ENCODE measurements around the gene EDEM3.

EDEM3 gene

DNA sequence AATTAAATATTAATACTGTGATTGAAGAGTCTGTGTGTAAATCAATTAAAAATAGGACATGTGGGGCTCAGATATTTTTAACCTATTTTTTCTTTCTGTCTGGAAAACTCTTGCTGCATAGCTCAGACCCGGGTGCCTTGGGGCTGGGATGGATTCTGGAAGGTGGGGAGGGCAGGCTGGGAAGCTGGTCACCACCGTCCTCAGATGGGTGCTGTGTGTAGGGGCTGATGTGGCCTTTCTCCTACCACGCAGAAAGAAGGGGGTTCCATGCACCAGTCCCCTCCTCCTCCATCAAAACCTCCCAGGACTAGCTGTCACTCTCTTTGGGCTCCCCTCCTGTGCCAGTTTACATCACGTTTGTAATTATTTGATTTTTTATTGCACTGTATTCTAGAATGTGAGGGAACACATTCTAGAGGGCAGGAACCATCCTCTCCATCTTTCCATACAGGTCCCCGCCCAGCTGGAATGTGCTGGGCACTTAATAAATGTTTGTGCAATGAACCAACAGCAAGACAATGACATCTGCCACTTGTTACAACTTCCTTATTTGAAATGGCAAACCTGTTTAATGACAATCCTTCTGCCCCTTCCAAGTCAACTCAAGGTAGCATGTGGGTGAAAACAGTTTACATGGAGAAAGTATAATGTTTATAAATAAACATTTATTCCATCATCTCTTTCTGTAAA, 104.3 kb downstream of the EDEM3 start:
- no peak for DNase-seq (ENCODE audit: low read depth)
- TF ChIP-seq, protein P1, sequence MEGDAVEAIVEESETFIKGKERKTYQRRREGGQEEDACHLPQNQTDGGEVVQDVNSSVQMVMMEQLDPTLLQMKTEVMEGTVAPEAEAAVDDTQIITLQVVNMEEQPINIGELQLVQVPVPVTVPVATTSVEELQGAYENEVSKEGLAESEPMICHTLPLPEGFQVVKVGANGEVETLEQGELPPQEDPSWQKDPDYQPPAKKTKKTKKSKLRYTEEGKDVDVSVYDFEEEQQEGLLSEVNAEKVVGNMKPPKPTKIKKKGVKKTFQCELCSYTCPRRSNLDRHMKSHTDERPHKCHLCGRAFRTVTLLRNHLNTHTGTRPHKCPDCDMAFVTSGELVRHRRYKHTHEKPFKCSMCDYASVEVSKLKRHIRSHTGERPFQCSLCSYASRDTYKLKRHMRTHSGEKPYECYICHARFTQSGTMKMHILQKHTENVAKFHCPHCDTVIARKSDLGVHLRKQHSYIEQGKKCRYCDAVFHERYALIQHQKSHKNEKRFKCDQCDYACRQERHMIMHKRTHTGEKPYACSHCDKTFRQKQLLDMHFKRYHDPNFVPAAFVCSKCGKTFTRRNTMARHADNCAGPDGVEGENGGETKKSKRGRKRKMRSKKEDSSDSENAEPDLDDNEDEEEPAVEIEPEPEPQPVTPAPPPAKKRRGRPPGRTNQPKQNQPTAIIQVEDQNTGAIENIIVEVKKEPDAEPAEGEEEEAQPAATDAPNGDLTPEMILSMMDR (IDR thresholded peaks at IDR 0.05; ENCODE audit: insufficient read depth, low read depth, low read length, missing control alignments), result no peak
- no peak overlapping the region for H3K4me3 ChIP-seq (ENCODE audit: low read length)

DNA sequence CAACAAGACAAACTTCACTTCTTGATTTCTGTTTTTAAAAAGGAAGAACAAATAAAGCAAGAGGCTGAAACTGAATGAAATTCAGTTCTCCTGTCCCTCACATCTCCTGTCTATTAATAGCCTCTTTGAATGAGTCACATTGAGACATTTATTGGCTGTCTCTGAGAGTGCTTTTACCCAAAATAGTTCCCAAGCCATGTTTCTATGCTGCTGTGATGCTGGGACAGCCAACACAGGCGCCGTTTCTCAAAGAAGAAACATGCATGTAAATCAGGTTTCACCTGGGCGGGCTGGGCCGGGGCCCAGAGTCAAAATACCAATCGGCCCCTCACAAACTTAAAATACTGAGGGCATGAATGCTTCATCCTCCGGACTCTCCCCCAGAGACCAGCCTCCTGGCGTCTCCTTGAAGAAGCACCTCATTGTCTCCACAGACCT, 105.2 kb downstream of the EDEM3 start:
- H3K4me3 ChIP-seq (ENCODE audit: low read length), result no peak overlapping the region
- TF ChIP-seq, protein P1 (IDR thresholded peaks at IDR 0.05; ENCODE audit: insufficient read depth, low read depth, low read length, missing control alignments), result no peak
- no peak for DNase-seq (ENCODE audit: low read depth)

DNA sequence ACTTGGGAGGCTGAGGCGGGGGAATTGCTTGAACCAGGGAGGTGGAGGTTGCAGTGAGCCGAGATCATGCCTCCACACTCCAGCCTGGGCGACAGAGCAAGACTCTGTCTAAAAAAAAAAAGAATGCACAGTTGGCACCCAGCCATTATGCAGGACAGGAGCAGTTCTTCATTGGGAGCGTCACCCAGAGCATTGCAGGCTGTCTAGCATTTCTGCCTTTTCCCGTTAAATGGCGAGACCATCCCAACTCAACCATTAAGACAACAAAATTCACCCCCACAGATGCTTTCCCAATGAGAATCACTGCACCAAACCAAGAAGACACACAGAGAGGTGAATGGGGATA, 105.8 kb downstream of the EDEM3 start:
- no peak overlapping the region for H3K4me3 ChIP-seq (ENCODE audit: low read length)
- TF ChIP-seq, protein P1 (IDR thresholded peaks at IDR 0.05; ENCODE audit: insufficient read depth, low read depth, low read length, missing control alignments), result no peak
- DNase-seq (ENCODE audit: low read depth), result no peak

DNA sequence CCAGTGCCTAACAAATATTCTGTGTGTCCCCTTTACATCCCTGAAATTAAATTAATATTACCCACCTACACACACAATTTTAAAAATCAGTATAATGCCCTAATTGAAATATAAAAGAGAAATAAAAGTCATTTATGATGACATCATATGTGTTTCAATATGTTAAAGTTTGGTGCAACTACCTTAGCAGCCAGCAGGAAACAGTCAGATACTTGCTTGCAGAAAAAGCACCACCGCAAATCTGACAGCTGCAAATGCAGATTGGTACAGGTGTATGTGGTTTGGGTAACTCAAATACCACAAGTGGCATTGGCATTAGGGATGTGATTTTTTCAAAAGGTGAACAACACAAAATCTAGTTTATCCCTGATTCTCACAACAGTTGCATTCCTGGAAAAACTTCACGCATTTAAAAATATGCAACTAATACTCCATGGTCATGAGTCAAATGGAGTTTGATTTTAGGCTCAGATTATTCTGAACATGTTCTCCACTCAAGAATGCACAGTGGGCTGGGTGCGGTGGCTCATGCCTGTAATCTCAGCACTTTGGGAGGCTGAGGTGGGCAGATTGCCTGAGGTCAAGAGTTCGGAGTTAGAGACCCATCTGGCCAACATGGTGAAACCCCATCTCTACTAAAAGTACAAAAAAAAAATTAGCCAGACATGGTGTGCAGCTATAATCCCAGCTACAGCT, 106.3 kb downstream of the EDEM3 start:
- no peak overlapping the region for H3K4me3 ChIP-seq (ENCODE audit: low read length)
- TF ChIP-seq, protein P1 (IDR thresholded peaks at IDR 0.05; ENCODE audit: insufficient read depth, low read depth, low read length, missing control alignments), result no peak
- DNase-seq (ENCODE audit: low read depth), result no peak

DNA sequence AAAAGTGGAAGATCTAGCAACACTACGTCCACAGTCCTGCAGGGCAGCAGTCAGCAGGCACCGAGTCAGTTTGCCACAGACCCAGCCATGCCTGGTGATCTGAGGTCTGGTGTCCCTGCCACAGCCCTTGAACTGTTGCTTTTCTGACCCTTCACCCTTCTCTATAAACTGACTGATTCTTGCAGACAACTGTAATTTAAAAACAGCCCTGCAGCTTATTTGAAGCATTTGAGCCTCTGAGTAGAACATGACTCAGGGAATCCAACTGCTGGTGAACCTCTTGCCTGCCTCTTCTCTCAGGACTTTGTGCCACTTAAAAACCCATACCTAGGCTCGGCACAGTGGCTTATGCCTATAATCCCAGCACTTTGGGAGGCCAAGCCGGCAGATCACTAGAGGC, 107.2 kb downstream of the EDEM3 start:
- no peak for DNase-seq (ENCODE audit: low read depth)
- no peak overlapping the region for H3K4me3 ChIP-seq (ENCODE audit: low read length)
- TF ChIP-seq, protein P1 (IDR thresholded peaks at IDR 0.05; ENCODE audit: insufficient read depth, low read depth, low read length, missing control alignments), result no peak

DNA sequence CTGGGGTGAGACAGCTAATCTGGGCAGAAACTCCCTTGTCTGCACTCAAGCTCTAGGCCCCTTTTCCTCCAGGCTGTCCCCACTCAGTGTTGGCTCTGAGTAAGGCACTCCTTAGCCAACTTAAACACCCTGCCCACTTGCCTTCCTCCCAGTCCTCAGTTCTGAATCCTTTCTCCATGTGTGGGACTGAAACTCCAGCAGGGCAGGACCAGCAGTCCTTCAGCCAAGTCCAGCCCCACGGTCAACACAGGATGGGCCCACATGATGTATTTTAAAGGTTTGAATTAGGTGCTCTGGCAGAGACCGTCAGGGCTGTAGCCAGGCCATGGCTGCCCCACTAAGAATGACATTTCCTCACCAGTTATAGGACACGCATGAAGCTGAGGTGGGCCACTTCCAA, 107.8 kb downstream of the EDEM3 start:
- TF ChIP-seq, protein P1 (IDR thresholded peaks at IDR 0.05; ENCODE audit: insufficient read depth, low read depth, low read length, missing control alignments), result no peak
- H3K4me3 ChIP-seq (ENCODE audit: low read length), result no peak overlapping the region
- DNase-seq (ENCODE audit: low read depth), result no peak
